GM12878 (cell line): ENCODE results near the gene RPL34. TPM values are rescaled to one million over a fixed set of nuclear protein-coding genes. Genes with fewer than 3 reads are reported as not detected.

Experiments used
- ATAC-seq: fragments of 200-7000 bp; cut with Tn5 transposase; 3 replicates; pipeline ENCODE4 v1.9.1; 2020; ENCODE audit warnings: mild to moderate bottlenecking, moderate library complexity
- BruUV-seq: library from RNA; stranded (reverse); fragments of 400-500 nt; replicated peaks from 2 replicates; lab custom pipeline; 2021; lab: Mats Ljungman, UMichigan
- CTCF ChIA-PET: fragments of 300-600 bp; sonication (Branson Sonifier 250); formaldehyde crosslinking; extraction: SDS; loops from one replicate; lab custom pipeline; 2021; ENCODE audit warnings: inconsistent platforms; lab: Yijun Ruan, JAX
- POLR2A ChIA-PET: fragments of 350-600 bp; formaldehyde crosslinking; extraction: SDS; loops from one replicate; lab custom pipeline; 2021; ENCODE audit warnings: inconsistent platforms; lab: Charles Lee
- RAD21 ChIA-PET: fragments of 300-600 bp; sonication (Branson Sonifier 250); formaldehyde crosslinking; loops from one replicate; lab custom pipeline; 2023; ENCODE audit warnings: antibody characterized with exemption; ENCODE audit not compliant: unreplicated experiment; lab: Charles Lee
- SMC1A ChIA-PET: fragments of 300-600 bp; sonication (Branson Sonifier 250); formaldehyde crosslinking; loops from one replicate; lab custom pipeline; 2023; ENCODE audit not compliant: unreplicated experiment, uncharacterized antibody; lab: Charles Lee
- DNase-seq: peaks from one replicate; pipeline ENCODE4 v3.0.0-alpha.2; 2011; ENCODE audit warnings: low read depth, low spot score
- FAIRE-seq: peaks from 3 replicates; lab custom pipeline; 2011; peaks lifted over from hg19 to GRCh38; lab: Jason Lieb, UNC
- H2AFZ ChIP-seq: 2 replicates; pipeline ENCODE4 v1.6.0; 2011; ENCODE audit warnings: low read depth, low read length, control low read depth; ENCODE audit not compliant: control insufficient read depth
- H3K27ac ChIP-seq: 2 replicates; pipeline ENCODE4 v1.5.1; 2011; ENCODE audit warnings: control low read depth; ENCODE audit not compliant: control insufficient read depth, insufficient read depth
- H3K27me3 ChIP-seq, 2 experiments: replicated peaks in 1 of 2; 2 replicates each; pipeline versions ENCODE4 v1.6.0 to v1.6.1; 2011; ENCODE audit warnings: low read length in 1 of 2; ENCODE audit not compliant: control insufficient read depth in 2 of 2, insufficient read depth in 2 of 2
- H3K36me3 ChIP-seq, 2 experiments: 2 replicates each; pipeline ENCODE4 v1.5.1; 2011; ENCODE audit warnings: low read length in 1 of 2; ENCODE audit not compliant: control insufficient read depth in 2 of 2, insufficient read depth in 2 of 2
- H3K4me1 ChIP-seq: 2 replicates; pipeline ENCODE4 v1.6.1; 2011; ENCODE audit warnings: mild to moderate bottlenecking, low read length, moderate library complexity, mixed read lengths; ENCODE audit not compliant: control insufficient read depth, insufficient read depth
- H3K4me2 ChIP-seq: 2 replicates; pipeline ENCODE4 v1.6.0; 2011; ENCODE audit warnings: control low read depth; ENCODE audit not compliant: control insufficient read depth, insufficient read depth
- H3K4me3 ChIP-seq: fragments of 200-600 bp; sonication (generic); 2 replicates; pipeline ENCODE4 v1.5.1; 2016
- H3K79me2 ChIP-seq: 2 replicates; pipeline ENCODE4 v1.6.0; 2011; ENCODE audit warnings: low read length; ENCODE audit not compliant: control insufficient read depth, insufficient read depth
- H3K9ac ChIP-seq: 2 replicates; pipeline ENCODE4 v1.8.0; 2011; ENCODE audit warnings: low read length, control low read depth, mixed read lengths; ENCODE audit not compliant: control insufficient read depth, insufficient read depth
- H3K9me3 ChIP-seq: replicated peaks from 3 replicates; pipeline ENCODE4 v1.5.1; 2011; ENCODE audit warnings: mild to moderate bottlenecking, low read length; ENCODE audit not compliant: control insufficient read depth, insufficient read depth
- H4K20me1 ChIP-seq: 2 replicates; pipeline ENCODE4 v1.6.0; 2011; ENCODE audit not compliant: control insufficient read depth, insufficient read depth
- CHD1 ChIP-seq: IDR thresholded peaks from 2 replicates; pipeline ENCODE4 v1.6.1; 2012; ENCODE audit warnings: low read depth, low read length, improper control_type of control experiment
- CHD2 ChIP-seq: IDR thresholded peaks from 2 replicates; pipeline ENCODE4 v1.6.1; 2011; ENCODE audit warnings: low read depth, low read length, improper control_type of control experiment, borderline replicate concordance
- CREB1 ChIP-seq: IDR thresholded peaks from 2 replicates; pipeline ENCODE4 v1.6.1; 2012; ENCODE audit warnings: low read depth, mild to moderate bottlenecking, inconsistent platforms
- EGR1 ChIP-seq, 2 experiments: IDR thresholded peaks; 1 replicate in 1 of 2; 2 replicates in 1 of 2; pipeline ENCODE4 v1.6.1; 2011 to 2012; ENCODE audit warnings: low read depth in 2 of 2, low read length in 2 of 2, borderline replicate concordance in 1 of 2, mild to moderate bottlenecking in 1 of 2, moderate library complexity in 1 of 2
- FOXM1 ChIP-seq: IDR thresholded peaks from 2 replicates; pipeline ENCODE4 v1.6.1; 2012; ENCODE audit warnings: low read depth, mild to moderate bottlenecking, inconsistent platforms, low read length, moderate library complexity
- HCFC1 ChIP-seq: fragments of 150-350 bp; IDR thresholded peaks from 2 replicates; pipeline ENCODE4 v1.6.1; 2014; ENCODE audit warnings: low read length
- IRF4 ChIP-seq: IDR thresholded peaks from 2 replicates; pipeline ENCODE4 v1.6.1; 2011; ENCODE audit warnings: low read depth, low read length
- JUNB ChIP-seq: IDR thresholded peaks from 2 replicates; pipeline ENCODE4 v1.6.1; 2016; ENCODE audit warnings: antibody characterized with exemption, mild to moderate bottlenecking
- KLF5 ChIP-seq: fragments of 450-650 bp; IDR thresholded peaks from 2 replicates; pipeline ENCODE4 v1.6.1; 2014; ENCODE audit warnings: mild to moderate bottlenecking; ENCODE audit not compliant: partially characterized antibody
- MEF2A ChIP-seq: IDR thresholded peaks from 2 replicates; pipeline ENCODE4 v1.6.1; 2011; ENCODE audit warnings: low read depth, mild to moderate bottlenecking, low read length, moderate library complexity; ENCODE audit not compliant: insufficient read depth
- NFYB ChIP-seq: IDR thresholded peaks from 2 replicates; pipeline ENCODE4 v1.6.1; 2011; ENCODE audit warnings: low read depth, mild to moderate bottlenecking, low read length, improper control_type of control experiment, moderate library complexity; ENCODE audit not compliant: insufficient read depth
- RUNX3 ChIP-seq: IDR thresholded peaks from 2 replicates; pipeline ENCODE4 v1.6.1; 2012; ENCODE audit warnings: low read length, inconsistent platforms
- SKIL ChIP-seq: fragments of 450-650 bp; IDR thresholded peaks from 2 replicates; pipeline ENCODE4 v1.6.1; 2017; ENCODE audit warnings: mild to moderate bottlenecking, low read depth, inconsistent platforms; ENCODE audit not compliant: poor library complexity, severe bottlenecking
- SP1 ChIP-seq: IDR thresholded peaks from one replicate; pipeline ENCODE4 v1.6.1; 2011; ENCODE audit warnings: low read depth, low read length
- STAT3 ChIP-seq: IDR thresholded peaks from 2 replicates; pipeline ENCODE4 v1.6.1; 2011; ENCODE audit warnings: low read depth, low read length, improper control_type of control experiment
- WRNIP1 ChIP-seq: IDR thresholded peaks from 2 replicates; pipeline ENCODE4 v1.6.1; 2011; ENCODE audit warnings: low read depth, low read length, improper control_type of control experiment, borderline replicate concordance
- WGBS: methylation state at CpG from one replicate; pipeline ENCODE4 v1.1.6; 2016; ENCODE audit warnings: low lambda C conversion rate; ENCODE audit not compliant: insufficient replicate concordance, insufficient coverage; ENCODE audit errors: missing lambda C conversion rate; 5-methylcytosine and 5-hydroxymethylcytosine counted together
- in situ Hi-C: fragments of 300-500 bp; cut with MboI; formaldehyde crosslinking; loops from 9 replicates; pipeline ENCODE4 v1.14.3; 2018; ENCODE audit warnings: mixed read lengths
- intact Hi-C: fragments of 100-400 bp; cut with micrococcal nuclease; formaldehyde crosslinking; loops from one replicate; pipeline ENCODE4 v1.14.2; 2022; ENCODE audit not compliant: unreplicated experiment
- polyA plus RNA-seq, 11 experiments: library from polyadenylated mRNA; depleted of rRNA in 4 of 11; unstranded in 6 of 11; stranded (reverse) in 5 of 11; fragments of >200 nt; fragmentation: Nextera tagmentation in 4 of 11; fragmentation: Illumina TruSeq in 1 of 11; extraction: Ambion mirVana in 4 of 11; extraction: Trizol in 1 of 11; gene quantifications; 1 replicate in 1 of 11; 2 replicates in 10 of 11; pipeline versions ENCODE4 v1.2.1 to v1.2.3, GENCODE V29; 2011 to 2016; ENCODE audit warnings: inconsistent platforms in 2 of 11, missing spikeins in 2 of 11, low read depth in 1 of 11
- total RNA-seq, 4 experiments: library from RNA; depleted of rRNA in 3 of 4; stranded (reverse); fragments of >200 nt in 3 of 4; fragmentation: Illumina TruSeq in 1 of 4; extraction: Trizol in 1 of 4; gene quantifications; 2 replicates each; pipeline versions ENCODE4 v1.2.1 to v1.2.3, GENCODE V29; 2013 to 2021
- TF ChIP-seq, protein P1 (sequence below): fragments of 450-650 bp; IDR thresholded peaks from 2 replicates; pipeline ENCODE4 v1.6.1; 2017; ENCODE audit warnings: low read depth, mild to moderate bottlenecking, moderate library complexity

The RPL34 gene
- total and polyA plus RNA-seq, 10 of the 15 experiments (the other 5 are each of a cell fraction or from before 2014, with no cell fraction given) = 1,792 to 6,697 (median 2,464) TPM

DNA sequence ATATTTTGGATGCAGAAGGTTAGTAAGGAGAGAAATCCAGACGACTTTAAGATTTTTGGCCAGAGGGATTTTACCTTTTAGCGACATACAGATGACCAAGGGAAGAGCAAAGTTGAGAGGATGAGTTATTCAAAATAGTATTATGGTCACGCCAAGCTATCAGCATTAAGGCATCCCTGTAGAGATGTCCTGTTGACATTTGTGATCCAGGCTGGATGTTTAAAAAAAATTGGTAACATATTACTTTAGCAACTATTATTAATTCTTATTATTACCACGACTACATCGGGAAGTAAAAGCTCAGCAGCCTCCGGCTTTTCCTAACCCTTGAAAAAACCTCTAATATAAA lies 29.5 kb downstream of the RPL34 start (continued):
- TF ChIP-seq CHD1 (0 out of 2 replicates have a peak, but pooled peaks have one; percentile 43), CHD2 (no peak)
- TF ChIP-seq, all 136 proteins: peak for 3

- TSS peak; percentile 87 for BruUV-seq
- Histone ChIP-seq H3K4me1 (peaks cover 6% of the 10 kb centered on the region; the same call in 1 of the 2 replicates), H3K9ac (peak within 1 kb of the TSS; percentile 98), H2AFZ (peak within 1 kb of the TSS; percentile 95), H3K4me3 (peak within 1 kb of the TSS; percentile 84), H4K20me1 (no peaks in the 10 kb centered on the region), H3K27me3 (no peaks in the 10 kb centered on the region), H3K27ac (peak within 1 kb of the TSS; percentile 86), H3K9me3 (no peaks in the 10 kb centered on the region), H3K79me2 (peaks cover 44% of the 10 kb centered on the region), H3K36me3 (no peaks in the 10 kb centered on the region), H3K4me2 (peak within 1 kb of the TSS; percentile 80)
- SMC1A ChIA-PET = interaction anchor here (0.6 to 3.3 kb wide), 6 partner anchors 9 to 660 kb away, joined by 3 to 16 read pairs (median 4); partner anchors contain the start of gene RPL34
- RAD21 ChIA-PET = interaction anchor here (0.7 to 2.6 kb wide), 3 partner anchors 30 to 783 kb away, joined by 3 to 11 read pairs (median 3); partner anchors contain the start of genes RPL34 and SEC24B
- FAIRE-seq (peak; percentile 87), DNase-seq (peak; percentile 63), ATAC-seq (peak; percentile 92)
- intact Hi-C loops = loop anchor here (2.0 kb wide), 1 partner anchor 30 kb away; the partner anchor contains the start of gene RPL34
- POLR2A ChIA-PET = interaction anchor here (0.6 to 5.0 kb wide), 5 partner anchors 18 to 793 kb away, joined by 3 to 31 read pairs (median 3); partner anchors contain the start of gene RPL34
- WGBS = under 1% methylated on average over 45 of the region's 45 CpGs
- CTCF ChIA-PET = interaction anchor here (0.5 to 3.1 kb wide), 4 partner anchors 17 to 659 kb away, joined by 3 to 14 read pairs (median 6); partner anchors contain the start of gene RPL34
- in situ Hi-C loops = no loop called here
- TF ChIP-seq SP1 (peak; percentile 67), EGR1 (IDR thresholded peaks at IDR 0.05; ENCODE audit: borderline replicate concordance in 1 of 2, low read depth in 2 of 2, low read length in 2 of 2) (0 out of 3 replicates have a peak, but pooled peaks of 1 of the 2 experiments have one; percentile 25), WRNIP1 (no peak), STAT3 (no peak), NFYB (peak; percentile 28; the same call in 1 of the 2 replicates), SKIL (no peak), CREB1 (peak; percentile 78), IRF4 (no peak), HCFC1 (peak; percentile 46; the same call in 1 of the 2 replicates), FOXM1 (no peak), MEF2A (no peak), JUNB (no peak), KLF5 (peak; percentile 70), RUNX3 (peak; percentile 38; the same call in 1 of the 2 replicates)
- TF ChIP-seq, protein P1, sequence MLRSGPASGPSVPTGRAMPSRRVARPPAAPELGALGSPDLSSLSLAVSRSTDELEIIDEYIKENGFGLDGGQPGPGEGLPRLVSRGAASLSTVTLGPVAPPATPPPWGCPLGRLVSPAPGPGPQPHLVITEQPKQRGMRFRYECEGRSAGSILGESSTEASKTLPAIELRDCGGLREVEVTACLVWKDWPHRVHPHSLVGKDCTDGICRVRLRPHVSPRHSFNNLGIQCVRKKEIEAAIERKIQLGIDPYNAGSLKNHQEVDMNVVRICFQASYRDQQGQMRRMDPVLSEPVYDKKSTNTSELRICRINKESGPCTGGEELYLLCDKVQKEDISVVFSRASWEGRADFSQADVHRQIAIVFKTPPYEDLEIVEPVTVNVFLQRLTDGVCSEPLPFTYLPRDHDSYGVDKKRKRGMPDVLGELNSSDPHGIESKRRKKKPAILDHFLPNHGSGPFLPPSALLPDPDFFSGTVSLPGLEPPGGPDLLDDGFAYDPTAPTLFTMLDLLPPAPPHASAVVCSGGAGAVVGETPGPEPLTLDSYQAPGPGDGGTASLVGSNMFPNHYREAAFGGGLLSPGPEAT = peak; percentile 91
Observed at GRCh38 chr4:108650212-108651013, 30.0 kb downstream of the RPL34 start, which contains the start of gene OSTC. Gene OSTC (plus strand): TSS chr4:108650599. CDS start chr4:108650656, 57 bp downstream.
